Measurements from ENCODE around the gene ZNF175. TPM values are rescaled to one million over a fixed set of nuclear protein-coding genes. Genes with fewer than 3 reads are reported as not detected.

Gene ZNF175
- total and polyA plus RNA-seq, 2 experiments from 2014 or later = 2.3 to 6.3 TPM

DNA sequence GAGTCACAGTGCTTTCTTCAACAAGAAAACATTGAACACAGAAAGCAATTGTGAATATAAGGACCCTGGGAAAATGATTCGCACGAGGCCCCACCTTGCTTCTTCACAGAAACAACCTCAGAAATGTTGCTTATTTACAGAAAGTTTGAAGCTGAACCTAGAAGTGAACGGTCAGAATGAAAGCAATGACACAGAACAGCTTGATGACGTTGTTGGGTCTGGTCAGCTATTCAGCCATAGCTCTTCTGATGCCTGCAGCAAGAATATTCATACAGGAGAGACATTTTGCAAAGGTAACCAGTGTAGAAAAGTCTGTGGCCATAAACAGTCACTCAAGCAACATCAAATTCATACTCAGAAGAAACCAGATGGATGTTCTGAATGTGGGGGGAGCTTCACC is 15.7 kb downstream of the ZNF175 start (continued):
- TF ChIP-seq, protein P1, sequence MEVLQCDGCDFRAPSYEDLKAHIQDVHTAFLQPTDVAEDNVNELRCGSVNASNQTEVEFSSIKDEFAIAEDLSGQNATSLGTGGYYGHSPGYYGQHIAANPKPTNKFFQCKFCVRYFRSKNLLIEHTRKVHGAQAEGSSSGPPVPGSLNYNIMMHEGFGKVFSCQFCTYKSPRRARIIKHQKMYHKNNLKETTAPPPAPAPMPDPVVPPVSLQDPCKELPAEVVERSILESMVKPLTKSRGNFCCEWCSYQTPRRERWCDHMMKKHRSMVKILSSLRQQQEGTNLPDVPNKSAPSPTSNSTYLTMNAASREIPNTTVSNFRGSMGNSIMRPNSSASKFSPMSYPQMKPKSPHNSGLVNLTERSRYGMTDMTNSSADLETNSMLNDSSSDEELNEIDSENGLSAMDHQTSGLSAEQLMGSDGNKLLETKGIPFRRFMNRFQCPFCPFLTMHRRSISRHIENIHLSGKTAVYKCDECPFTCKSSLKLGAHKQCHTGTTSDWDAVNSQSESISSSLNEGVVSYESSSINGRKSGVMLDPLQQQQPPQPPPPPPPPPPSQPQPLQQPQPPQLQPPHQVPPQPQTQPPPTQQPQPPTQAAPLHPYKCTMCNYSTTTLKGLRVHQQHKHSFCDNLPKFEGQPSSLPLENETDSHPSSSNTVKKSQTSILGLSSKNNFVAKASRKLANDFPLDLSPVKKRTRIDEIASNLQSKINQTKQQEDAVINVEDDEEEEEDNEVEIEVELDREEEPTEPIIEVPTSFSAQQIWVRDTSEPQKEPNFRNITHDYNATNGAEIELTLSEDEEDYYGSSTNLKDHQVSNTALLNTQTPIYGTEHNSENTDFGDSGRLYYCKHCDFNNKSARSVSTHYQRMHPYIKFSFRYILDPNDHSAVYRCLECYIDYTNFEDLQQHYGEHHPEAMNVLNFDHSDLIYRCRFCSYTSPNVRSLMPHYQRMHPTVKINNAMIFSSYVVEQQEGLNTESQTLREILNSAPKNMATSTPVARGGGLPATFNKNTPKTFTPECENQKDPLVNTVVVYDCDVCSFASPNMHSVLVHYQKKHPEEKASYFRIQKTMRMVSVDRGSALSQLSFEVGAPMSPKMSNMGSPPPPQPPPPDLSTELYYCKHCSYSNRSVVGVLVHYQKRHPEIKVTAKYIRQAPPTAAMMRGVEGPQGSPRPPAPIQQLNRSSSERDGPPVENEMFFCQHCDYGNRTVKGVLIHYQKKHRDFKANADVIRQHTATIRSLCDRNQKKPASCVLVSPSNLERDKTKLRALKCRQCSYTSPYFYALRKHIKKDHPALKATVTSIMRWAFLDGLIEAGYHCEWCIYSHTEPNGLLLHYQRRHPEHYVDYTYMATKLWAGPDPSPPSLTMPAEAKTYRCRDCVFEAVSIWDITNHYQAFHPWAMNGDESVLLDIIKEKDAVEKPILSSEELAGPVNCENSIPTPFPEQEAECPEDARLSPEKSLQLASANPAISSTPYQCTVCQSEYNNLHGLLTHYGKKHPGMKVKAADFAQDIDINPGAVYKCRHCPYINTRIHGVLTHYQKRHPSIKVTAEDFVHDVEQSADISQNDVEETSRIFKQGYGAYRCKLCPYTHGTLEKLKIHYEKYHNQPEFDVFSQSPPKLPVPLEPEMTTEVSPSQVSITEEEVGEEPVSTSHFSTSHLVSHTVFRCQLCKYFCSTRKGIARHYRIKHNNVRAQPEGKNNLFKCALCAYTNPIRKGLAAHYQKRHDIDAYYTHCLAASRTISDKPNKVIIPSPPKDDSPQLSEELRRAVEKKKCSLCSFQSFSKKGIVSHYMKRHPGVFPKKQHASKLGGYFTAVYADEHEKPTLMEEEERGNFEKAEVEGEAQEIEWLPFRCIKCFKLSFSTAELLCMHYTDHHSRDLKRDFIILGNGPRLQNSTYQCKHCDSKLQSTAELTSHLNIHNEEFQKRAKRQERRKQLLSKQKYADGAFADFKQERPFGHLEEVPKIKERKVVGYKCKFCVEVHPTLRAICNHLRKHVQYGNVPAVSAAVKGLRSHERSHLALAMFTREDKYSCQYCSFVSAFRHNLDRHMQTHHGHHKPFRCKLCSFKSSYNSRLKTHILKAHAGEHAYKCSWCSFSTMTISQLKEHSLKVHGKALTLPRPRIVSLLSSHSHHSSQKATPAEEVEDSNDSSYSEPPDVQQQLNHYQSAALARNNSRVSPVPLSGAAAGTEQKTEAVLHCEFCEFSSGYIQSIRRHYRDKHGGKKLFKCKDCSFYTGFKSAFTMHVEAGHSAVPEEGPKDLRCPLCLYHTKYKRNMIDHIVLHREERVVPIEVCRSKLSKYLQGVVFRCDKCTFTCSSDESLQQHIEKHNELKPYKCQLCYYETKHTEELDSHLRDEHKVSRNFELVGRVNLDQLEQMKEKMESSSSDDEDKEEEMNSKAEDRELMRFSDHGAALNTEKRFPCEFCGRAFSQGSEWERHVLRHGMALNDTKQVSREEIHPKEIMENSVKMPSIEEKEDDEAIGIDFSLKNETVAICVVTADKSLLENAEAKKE (CRISPR knock-in tag; IDR thresholded peaks at IDR 0.05) = no peak
- TF ChIP-seq NANOG (IDR thresholded peaks at IDR 0.05; ENCODE audit: borderline replicate concordance) (no peak), CTCF (conservative IDR thresholded peaks at IDR 0.05; ENCODE audit: low read depth in 2 of 2) (no peak), EZH2 (IDR thresholded peaks at IDR 0.05; ENCODE audit: low read depth, unreplicated experiment) (no peak)

GRCh38 chr19:51587264-51588191 is 16.4 kb downstream of the ZNF175 start:
- peaks cover 37% of the 10 kb centered on the region for H3K36me3 ChIP-seq (ENCODE audit: insufficient read depth)
- H3K4me3 Mint-ChIP-seq = no peak overlapping the region
- TF ChIP-seq NANOG (IDR thresholded peaks at IDR 0.05; ENCODE audit: borderline replicate concordance) (no peak), POLR2AphosphoS5 (IDR thresholded peaks at IDR 0.05; ENCODE audit: low read depth) (no peak)
- H3K27me3 Mint-ChIP-seq (ENCODE audit: insufficient read depth, low read depth, poor library complexity) = no peaks in the 10 kb centered on the region
- H3F3A ChIP-seq (replicated peaks; ENCODE audit: low read depth) = no peaks in the 10 kb centered on the region
- no peaks in the 10 kb centered on the region for H3K4me1 ChIP-seq (ENCODE audit: insufficient read depth)
- no peak for ATAC-seq
- no peak overlapping the region for H2AFZ ChIP-seq
- H3K36me3 Mint-ChIP-seq (ENCODE audit: low read depth) = peaks cover 64% of the 10 kb centered on the region
- no peaks in the 10 kb centered on the region for H3K4me1 Mint-ChIP-seq
- H3K4me2 ChIP-seq = no peak overlapping the region
- no peaks in the 10 kb centered on the region for H3K79me2 ChIP-seq (replicated peaks; ENCODE audit: insufficient read depth)
- H3K9me3 Mint-ChIP-seq = peaks cover 37% of the 10 kb centered on the region
- H3K9me2 ChIP-seq (ENCODE audit: insufficient read depth) = peaks cover 4% of the 10 kb centered on the region; the same call in 1 of the 2 replicates
- H3K27me3 ChIP-seq (ENCODE audit: insufficient read depth) = no peaks in the 10 kb centered on the region
- no peaks in the 10 kb centered on the region for H4K20me1 ChIP-seq (replicated peaks; ENCODE audit: insufficient read depth)
- no peak overlapping the region for H3K27ac ChIP-seq (ENCODE audit: low read depth)
- no peak overlapping the region for H3K4me3 ChIP-seq
- no peak overlapping the region for H3K27ac Mint-ChIP-seq
- no peak for DNase-seq (ENCODE audit: low spot score)
